ENCODE results near the gene SKA3. TPM values are rescaled to one million over a fixed set of nuclear protein-coding genes. Genes with fewer than 3 reads are reported as not detected.
"Not testable (repeated sequence)": the region's sequence is repeated elsewhere in the genome, so short reads cannot be mapped to it uniquely, and the experiment has no call there.

Gene SKA3
- polyA plus RNA-seq, 1 experiment = 7.3 TPM

- Histone ChIP-seq H3K27me3 (ENCODE audit: control insufficient read depth, insufficient read depth, low read length) (no peaks in the 10 kb centered on the region), H3K9me3 (ENCODE audit: control insufficient read depth, insufficient read depth, low read length) (no peaks in the 10 kb centered on the region; the same call in 1 of the 2 replicates), H3K4me3 (ENCODE audit: low read depth, low read length) (no peak overlapping the region), H3K27ac (ENCODE audit: low read depth, low read length) (no peak overlapping the region)
- POLR2A ChIA-PET = no interaction called here
- no peak for TF ChIP-seq CTCF (IDR thresholded peaks at IDR 0.05; ENCODE audit: low read depth, low read length)
- DNase-seq (ENCODE audit: low read depth, low spot score) = no peak
- CTCF ChIA-PET = interaction anchor here (1.0 kb wide), 1 partner anchor 199 kb away, joined by 3 read pairs; no protein-coding TSS in a partner anchor
Observed at GRCh38 chr13:21142766-21143165, 33.6 kb downstream of the SKA3 start.

- Histone ChIP-seq H3K9me3 (ENCODE audit: control insufficient read depth, insufficient read depth, low read length) (no peaks in the 10 kb centered on the region; the same call in 1 of the 2 replicates), H3K27me3 (ENCODE audit: control insufficient read depth, insufficient read depth, low read length) (no peaks in the 10 kb centered on the region), H3K27ac (ENCODE audit: low read depth, low read length) (no peak overlapping the region), H3K4me3 (ENCODE audit: low read depth, low read length) (no peak overlapping the region; the same call in 1 of the 2 replicates)
- no peak for DNase-seq (ENCODE audit: low read depth, low spot score)
- POLR2A ChIA-PET = no interaction called here
- CTCF ChIA-PET = interaction anchor here (1.2 kb wide), 1 partner anchor 338 kb away, joined by 3 read pairs; no protein-coding TSS in a partner anchor
- no peak for TF ChIP-seq CTCF (IDR thresholded peaks at IDR 0.05; ENCODE audit: low read depth, low read length)
Observed at GRCh38 chr13:21139374-21139773, 37.0 kb downstream of the SKA3 start.

- ChIA-PET POLR2A (interaction anchor here (0.6 kb wide), 1 partner anchor 39 kb away, joined by 3 read pairs; no protein-coding TSS in a partner anchor), CTCF (interaction anchor here (0.7 to 1.2 kb wide), 2 partner anchors 113 to 339 kb away, joined by 3 to 5 read pairs; no protein-coding TSS in a partner anchor)
- no peak for DNase-seq (ENCODE audit: low read depth, low spot score)
- Histone ChIP-seq H3K9me3 (ENCODE audit: control insufficient read depth, insufficient read depth, low read length) (no peaks in the 10 kb centered on the region; the same call in 1 of the 2 replicates), H3K4me3 (ENCODE audit: low read depth, low read length) (no peak overlapping the region), H3K27ac (ENCODE audit: low read depth, low read length) (no peak overlapping the region), H3K27me3 (ENCODE audit: control insufficient read depth, insufficient read depth, low read length) (no peaks in the 10 kb centered on the region)
- no peak for TF ChIP-seq CTCF (IDR thresholded peaks at IDR 0.05; ENCODE audit: low read depth, low read length)
Observed at GRCh38 chr13:21138561-21138960, 37.8 kb downstream of the SKA3 start.

- no peak for DNase-seq (ENCODE audit: low read depth, low spot score)
- H3K9me3 ChIP-seq (ENCODE audit: control insufficient read depth, insufficient read depth, low read length) = no peaks in the 10 kb centered on the region; the same call in 1 of the 2 replicates
- ChIA-PET CTCF (interaction anchor here (1.3 kb wide), 1 partner anchor 194 kb away, joined by 5 read pairs; no protein-coding TSS in a partner anchor), POLR2A (interaction anchor here (0.6 kb wide), 1 partner anchor 68 kb away, joined by 3 read pairs; no protein-coding TSS in a partner anchor)
- no peak for TF ChIP-seq CTCF (IDR thresholded peaks at IDR 0.05; ENCODE audit: low read depth, low read length)
- no peak overlapping the region for H3K4me3 ChIP-seq (ENCODE audit: low read depth, low read length)
- H3K27me3 ChIP-seq (ENCODE audit: control insufficient read depth, insufficient read depth, low read length) = no peaks in the 10 kb centered on the region
- H3K27ac ChIP-seq (ENCODE audit: low read depth, low read length) = no peak overlapping the region
Observed at GRCh38 chr13:21137696-21138095, 38.7 kb downstream of the SKA3 start.

GRCh38 chr13:21135833-21136232 is 40.5 kb downstream of the SKA3 start:
- CTCF ChIA-PET; DNase-seq (ENCODE audit: low read depth, low spot score); H3K4me3 ChIP-seq (ENCODE audit: low read depth, low read length); H3K27ac ChIP-seq (ENCODE audit: low read depth, low read length); H3K9me3 ChIP-seq (ENCODE audit: control insufficient read depth, insufficient read depth, low read length); H3K27me3 ChIP-seq (ENCODE audit: control insufficient read depth, insufficient read depth, low read length); POLR2A ChIA-PET: not testable (repeated sequence)
